ENCODE measurements around the gene EN2. TPM values are rescaled to one million over a fixed set of nuclear protein-coding genes. Genes with fewer than 3 reads are reported as not detected.
A peak's percentile ranks its signal among the peaks of the same experiment; 100 is the strongest.

EN2 gene
- total and polyA plus RNA-seq, 2 experiments from 2014 or later, result 0.24 TPM; not detected in 1

- DNase-seq (ENCODE audit: low spot score), result no peak
- no peaks in the 10 kb centered on the region for H3K9me2 ChIP-seq (replicated peaks; ENCODE audit: insufficient read depth)
- no peaks in the 10 kb centered on the region for H3K79me2 ChIP-seq
- H3K9me3 ChIP-seq (ENCODE audit: low read depth), result no peaks in the 10 kb centered on the region
- H3K4me3 ChIP-seq, result no peak overlapping the region
- peaks cover 6% of the 10 kb centered on the region for H3K4me1 ChIP-seq (ENCODE audit: insufficient read depth)
- no peak overlapping the region for H3K4me2 ChIP-seq
- no peak overlapping the region for H2AFZ ChIP-seq
- no peaks in the 10 kb centered on the region for H4K20me1 ChIP-seq (ENCODE audit: insufficient read depth, poor library complexity, severe bottlenecking)
- no peak overlapping the region for H3K27ac ChIP-seq
- TF ChIP-seq, protein P1, sequence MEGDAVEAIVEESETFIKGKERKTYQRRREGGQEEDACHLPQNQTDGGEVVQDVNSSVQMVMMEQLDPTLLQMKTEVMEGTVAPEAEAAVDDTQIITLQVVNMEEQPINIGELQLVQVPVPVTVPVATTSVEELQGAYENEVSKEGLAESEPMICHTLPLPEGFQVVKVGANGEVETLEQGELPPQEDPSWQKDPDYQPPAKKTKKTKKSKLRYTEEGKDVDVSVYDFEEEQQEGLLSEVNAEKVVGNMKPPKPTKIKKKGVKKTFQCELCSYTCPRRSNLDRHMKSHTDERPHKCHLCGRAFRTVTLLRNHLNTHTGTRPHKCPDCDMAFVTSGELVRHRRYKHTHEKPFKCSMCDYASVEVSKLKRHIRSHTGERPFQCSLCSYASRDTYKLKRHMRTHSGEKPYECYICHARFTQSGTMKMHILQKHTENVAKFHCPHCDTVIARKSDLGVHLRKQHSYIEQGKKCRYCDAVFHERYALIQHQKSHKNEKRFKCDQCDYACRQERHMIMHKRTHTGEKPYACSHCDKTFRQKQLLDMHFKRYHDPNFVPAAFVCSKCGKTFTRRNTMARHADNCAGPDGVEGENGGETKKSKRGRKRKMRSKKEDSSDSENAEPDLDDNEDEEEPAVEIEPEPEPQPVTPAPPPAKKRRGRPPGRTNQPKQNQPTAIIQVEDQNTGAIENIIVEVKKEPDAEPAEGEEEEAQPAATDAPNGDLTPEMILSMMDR (IDR thresholded peaks at IDR 0.05; ENCODE audit: poor library complexity), result no peak
- no peak for TF ChIP-seq EZH2phosphoT487 (IDR thresholded peaks at IDR 0.05; ENCODE audit: low read depth, severe bottlenecking, unreplicated experiment)
- TF ChIP-seq EZH2 (IDR thresholded peaks at IDR 0.05; ENCODE audit: borderline replicate concordance), result no peak
- H3K36me3 ChIP-seq (replicated peaks; ENCODE audit: insufficient read depth, low read depth), result no peaks in the 10 kb centered on the region
- peaks cover 60% of the 10 kb centered on the region for H3K27me3 ChIP-seq
- WGBS (ENCODE audit: low lambda C conversion rate, missing lambda C conversion rate), result 80% methylated on average over 20 of the region's 20 CpGs
Observed at GRCh38 chr7:155489158-155489840, 31.4 kb downstream of the EN2 start.

DNA sequence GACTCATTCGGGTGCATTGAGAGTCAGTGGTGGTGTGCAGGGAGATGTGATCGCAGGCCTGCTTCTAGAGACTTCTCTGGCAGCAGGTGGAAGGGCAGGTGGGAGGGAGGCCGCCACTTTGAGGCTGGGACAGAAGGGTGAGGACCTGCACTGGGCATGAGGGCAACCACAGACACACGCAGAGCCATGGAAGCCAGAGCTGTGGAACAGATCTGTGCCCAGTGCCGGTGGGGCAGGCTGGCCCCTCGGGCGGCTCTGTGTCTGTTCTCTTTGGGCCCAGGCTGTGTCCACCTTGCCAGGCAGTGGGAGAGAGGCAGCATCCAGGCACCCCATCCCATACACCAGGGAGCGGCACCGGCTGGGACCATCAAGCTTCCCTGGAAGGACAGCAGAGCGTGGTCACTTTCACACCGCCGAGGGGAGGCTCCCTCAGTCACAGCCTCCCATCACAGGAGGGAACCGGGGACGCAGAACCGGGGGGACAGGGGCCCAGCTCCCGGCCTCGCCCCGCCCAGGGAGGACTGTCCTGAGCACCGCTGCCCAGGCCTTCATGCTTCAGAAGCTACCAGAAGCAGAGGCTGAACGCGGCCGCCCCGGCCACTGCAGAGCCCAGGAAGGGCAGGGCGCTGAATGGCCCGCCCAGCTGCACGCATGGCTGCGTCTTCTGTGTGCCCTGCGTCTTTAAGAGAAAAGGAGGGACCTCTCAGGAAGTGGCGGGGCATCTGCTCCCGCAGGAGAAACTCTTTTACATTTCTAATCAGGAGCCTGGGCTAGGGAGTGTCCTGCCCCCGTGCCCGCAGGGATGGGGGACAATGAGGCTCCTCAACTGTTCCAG, 32.1 kb downstream of the EN2 start:
- no peaks in the 10 kb centered on the region for H3K36me3 ChIP-seq (replicated peaks; ENCODE audit: insufficient read depth, low read depth)
- H3K9me2 ChIP-seq (replicated peaks; ENCODE audit: insufficient read depth), result no peaks in the 10 kb centered on the region
- peaks cover 6% of the 10 kb centered on the region for H3K4me1 ChIP-seq (ENCODE audit: insufficient read depth)
- H4K20me1 ChIP-seq (ENCODE audit: insufficient read depth, poor library complexity, severe bottlenecking), result no peaks in the 10 kb centered on the region
- H3K9me3 ChIP-seq (ENCODE audit: low read depth), result no peaks in the 10 kb centered on the region
- H3K27ac ChIP-seq, result no peak overlapping the region
- no peak for DNase-seq (ENCODE audit: low spot score)
- peak overlapping the region; percentile 77 for H3K4me2 ChIP-seq
- H3K27me3 ChIP-seq, result peaks cover 52% of the 10 kb centered on the region
- peak overlapping the region; percentile 75 for H2AFZ ChIP-seq
- TF ChIP-seq EZH2phosphoT487 (IDR thresholded peaks at IDR 0.05; ENCODE audit: low read depth, severe bottlenecking, unreplicated experiment) (no peak), EZH2 (IDR thresholded peaks at IDR 0.05; ENCODE audit: borderline replicate concordance) (no peak)
- TF ChIP-seq, protein P1 (IDR thresholded peaks at IDR 0.05; ENCODE audit: poor library complexity), result no peak
- H3K79me2 ChIP-seq, result no peaks in the 10 kb centered on the region
- 49% methylated on average over 30 of the region's 32 CpGs for WGBS (ENCODE audit: low lambda C conversion rate, missing lambda C conversion rate)
- no peak overlapping the region for H3K4me3 ChIP-seq

DNA sequence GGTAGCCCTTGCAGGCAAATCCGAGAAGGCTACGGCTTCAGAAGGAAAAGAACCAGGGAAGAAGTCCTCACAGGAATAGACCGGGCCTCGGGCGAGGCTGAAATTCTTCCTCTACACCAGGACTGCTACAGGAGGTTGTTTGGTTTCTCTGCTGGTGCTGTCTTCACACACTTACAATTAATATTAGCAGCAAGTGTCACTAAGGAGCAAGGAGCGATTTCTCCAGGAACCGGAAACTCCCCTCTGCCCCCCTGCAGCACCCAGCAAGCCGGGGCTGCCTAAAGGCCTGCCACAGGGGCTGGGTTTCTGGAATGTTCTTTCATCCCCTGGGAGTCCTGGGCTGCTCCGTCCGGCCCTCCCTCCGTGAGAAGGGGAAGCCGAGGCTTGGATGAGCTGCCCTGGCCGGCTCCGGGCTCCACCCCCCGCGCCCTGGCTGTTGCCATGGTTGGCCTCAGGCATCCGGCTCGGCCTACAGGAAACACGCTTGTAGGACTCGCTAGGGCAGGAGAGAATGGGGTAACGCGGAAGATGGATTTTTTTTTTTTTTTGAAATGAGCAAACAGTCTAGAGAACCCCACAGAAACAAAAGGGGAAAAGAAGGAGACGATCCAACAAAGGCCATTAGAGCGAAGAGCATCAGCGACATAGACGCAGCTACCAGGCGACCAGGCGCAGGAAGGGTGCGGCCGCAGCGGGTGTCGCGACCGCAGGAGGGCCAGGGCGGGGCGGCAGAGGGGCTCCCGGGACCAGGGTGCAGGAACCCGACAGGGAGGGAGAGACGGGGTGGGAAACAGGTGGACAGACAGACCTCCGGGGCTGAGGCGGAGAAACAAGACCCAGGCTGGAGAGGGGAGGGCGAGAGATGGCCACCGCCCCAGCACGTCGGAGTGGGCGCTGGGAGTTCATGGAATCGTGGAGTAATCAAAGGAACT, 33.0 kb downstream of the EN2 start:
- H3K79me2 ChIP-seq, result no peaks in the 10 kb centered on the region
- no peaks in the 10 kb centered on the region for H3K9me2 ChIP-seq (replicated peaks; ENCODE audit: insufficient read depth)
- H3K4me3 ChIP-seq, result no peak overlapping the region
- WGBS (ENCODE audit: low lambda C conversion rate, missing lambda C conversion rate), result 42% methylated on average over 42 of the region's 47 CpGs
- no peaks in the 10 kb centered on the region for H4K20me1 ChIP-seq (ENCODE audit: insufficient read depth, poor library complexity, severe bottlenecking)
- no peak for DNase-seq (ENCODE audit: low spot score)
- H3K27ac ChIP-seq, result no peak overlapping the region
- peak overlapping the region; percentile 75 for H2AFZ ChIP-seq
- H3K27me3 ChIP-seq, result peaks cover 49% of the 10 kb centered on the region
- H3K4me1 ChIP-seq (ENCODE audit: insufficient read depth), result peaks cover 6% of the 10 kb centered on the region
- H3K4me2 ChIP-seq, result peak overlapping the region; percentile 77
- H3K36me3 ChIP-seq (replicated peaks; ENCODE audit: insufficient read depth, low read depth), result no peaks in the 10 kb centered on the region
- no peaks in the 10 kb centered on the region for H3K9me3 ChIP-seq (ENCODE audit: low read depth)
- no peak for TF ChIP-seq EZH2phosphoT487 (IDR thresholded peaks at IDR 0.05; ENCODE audit: low read depth, severe bottlenecking, unreplicated experiment)
- no peak for TF ChIP-seq EZH2 (IDR thresholded peaks at IDR 0.05; ENCODE audit: borderline replicate concordance)
- TF ChIP-seq, protein P1 (IDR thresholded peaks at IDR 0.05; ENCODE audit: poor library complexity), result no peak

Data from hepatocyte (in vitro differentiated cells).